Activated gamma-delta T cell treated with anti-CD3 and anti-CD28 coated beads, Interleukin-2, amount 50 U/mL, for 16 hours (primary cell): ENCODE results near the gene IMMP2L.
"Not testable (repeated sequence)": the region's sequence is repeated elsewhere in the genome, so short reads cannot be mapped to it uniquely, and the experiment has no call there.

Experiments used
- DNase-seq: peaks from one replicate; pipeline ENCODE4 v3.0.0-alpha.2; 2020; ENCODE audit warnings: low read depth

Gene IMMP2L

DNA sequence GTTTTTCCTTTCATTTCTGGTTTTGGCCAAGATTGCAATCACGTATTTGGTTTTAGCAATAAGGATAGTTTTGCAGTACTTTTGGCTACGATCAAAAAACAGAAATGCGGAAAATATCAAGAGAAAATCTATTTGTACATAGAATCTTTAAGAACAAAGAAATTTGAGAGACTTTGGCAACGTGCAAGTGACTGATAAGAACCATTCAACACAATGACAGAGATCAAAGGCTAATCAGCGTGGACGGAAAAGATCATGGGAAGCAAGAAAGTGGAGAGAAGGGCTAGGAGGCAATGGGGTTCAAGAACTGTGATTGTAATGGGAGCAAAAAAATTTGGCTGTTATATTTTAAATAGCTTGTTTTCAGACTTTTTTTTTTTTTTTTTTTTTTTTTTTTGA is 487.5 kb downstream of the IMMP2L start:
- DNase-seq, result no peak

DNA sequence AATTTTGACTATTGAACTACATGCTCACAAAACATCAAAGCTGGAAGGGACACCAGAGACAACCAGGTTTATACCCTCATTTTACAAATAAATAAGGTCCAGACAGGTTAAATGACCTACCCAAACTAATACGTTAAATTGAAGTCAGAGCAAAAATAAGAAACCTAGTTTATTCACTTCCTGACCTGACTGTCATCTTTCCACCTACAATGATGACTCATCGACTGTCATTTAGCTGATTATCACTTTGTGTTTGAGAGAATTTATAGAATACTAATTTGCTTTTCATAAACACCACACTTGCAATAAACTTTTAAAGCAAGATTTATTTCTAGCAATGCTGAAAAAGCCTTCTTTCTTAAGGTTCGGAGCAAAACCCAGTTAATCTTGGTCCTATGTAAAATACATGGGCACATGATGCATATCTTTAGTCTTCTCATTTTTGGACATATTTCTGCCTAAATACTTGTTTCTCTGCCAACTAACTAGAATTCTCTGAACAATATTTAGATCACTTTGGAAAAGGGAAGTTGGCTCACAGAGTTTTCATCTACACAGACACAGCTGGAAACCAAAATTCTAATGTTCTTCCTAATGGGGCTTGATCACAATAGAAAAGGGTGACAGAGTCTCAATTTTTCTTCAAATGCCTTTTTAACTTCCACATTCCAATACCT is 488.1 kb downstream of the IMMP2L start:
- no peak for DNase-seq

DNA sequence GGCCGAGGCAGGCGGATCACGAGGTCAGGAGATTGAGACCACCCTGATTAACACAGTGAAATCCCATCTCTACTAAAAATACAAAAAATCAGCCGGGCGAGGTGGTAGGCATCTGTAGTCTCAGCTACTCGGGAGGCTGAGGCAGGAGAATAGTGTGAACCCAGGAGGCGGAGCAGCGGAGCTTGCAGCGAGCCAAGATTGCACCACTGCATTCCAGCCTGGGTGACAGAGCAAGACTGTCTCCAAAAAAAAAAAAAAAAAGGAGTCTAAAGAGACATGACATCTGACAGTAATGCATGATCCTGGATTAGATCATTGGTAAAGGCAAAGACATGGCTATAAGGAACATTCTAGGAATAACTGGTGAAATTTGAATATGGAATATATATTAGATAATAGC is 489.6 kb downstream of the IMMP2L start:
- DNase-seq, result not testable (repeated sequence)

DNA sequence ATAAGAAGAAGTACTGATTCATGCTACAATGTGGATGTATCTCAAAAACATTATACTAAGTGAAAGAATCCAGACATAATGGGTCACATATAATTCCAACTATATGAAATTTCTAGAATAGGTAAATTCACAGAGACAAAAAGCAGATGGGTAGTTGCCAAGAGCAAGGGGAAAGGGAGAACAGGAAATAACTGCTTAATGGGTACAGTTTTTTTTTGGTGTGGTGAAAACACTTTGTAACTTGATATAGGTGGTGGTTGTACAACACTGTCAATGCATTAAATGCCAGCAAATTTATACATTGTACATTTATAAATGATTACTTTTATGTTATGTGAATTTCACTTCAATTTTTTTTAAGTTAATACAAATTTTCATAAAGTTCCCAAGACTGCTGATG is 490.7 kb downstream of the IMMP2L start:
- DNase-seq, result no peak

DNA sequence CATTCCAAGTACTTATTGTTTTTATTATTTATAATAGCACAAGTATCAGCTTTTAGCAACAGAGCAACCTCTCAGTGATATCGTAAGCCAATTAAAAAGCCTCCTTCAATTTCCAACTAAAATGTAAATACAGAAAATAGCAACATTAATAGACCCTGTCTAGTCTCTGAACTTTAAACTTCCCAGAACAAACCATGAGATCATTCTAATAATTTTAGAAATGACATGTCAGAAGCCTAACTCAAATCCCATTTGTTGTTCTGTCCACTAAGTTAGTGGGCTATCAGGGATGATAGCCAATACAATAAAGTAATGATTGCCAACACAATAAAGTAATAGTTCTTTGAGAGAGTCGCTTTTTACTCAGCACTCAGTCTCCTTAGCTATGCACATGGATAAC is 493.7 kb downstream of the IMMP2L start:
- no peak for DNase-seq

DNA sequence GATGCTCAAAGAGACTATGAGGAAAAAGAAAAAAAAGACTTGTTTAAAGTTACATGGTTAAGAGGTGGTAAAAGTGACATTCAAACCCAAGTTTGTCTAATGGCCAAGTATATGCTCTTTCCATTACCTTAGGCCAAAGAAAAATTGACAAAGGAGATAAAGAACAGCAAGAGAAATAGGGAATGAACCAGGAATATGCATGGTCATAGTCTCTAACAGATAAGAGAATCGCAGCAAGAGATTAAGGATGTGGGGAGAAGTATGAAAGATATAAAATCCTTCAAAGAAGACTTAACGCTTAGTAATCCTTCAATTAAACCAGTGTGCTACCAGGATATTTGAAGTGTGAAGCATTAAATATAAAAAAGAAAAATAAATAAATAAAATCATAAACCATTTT is 494.6 kb downstream of the IMMP2L start:
- no peak for DNase-seq

DNA sequence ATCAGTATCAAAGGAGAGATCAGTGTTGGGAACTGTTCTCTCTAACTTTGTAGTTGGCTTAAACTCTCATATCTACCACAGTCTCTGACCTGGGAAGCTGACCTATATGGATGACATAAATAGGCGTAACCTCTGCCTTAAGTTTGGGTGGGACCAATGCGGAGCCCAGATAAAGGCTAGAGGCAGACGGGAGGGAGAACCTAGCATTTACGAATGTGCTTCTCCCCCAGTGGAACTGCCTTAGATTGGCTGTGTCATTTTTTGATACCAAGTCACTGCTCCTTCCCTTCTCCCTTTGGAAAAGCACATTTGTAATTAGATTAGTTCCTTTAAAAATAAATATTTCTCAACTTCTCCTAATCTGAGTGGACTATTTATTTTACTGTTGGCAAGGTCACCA is 495.0 kb downstream of the IMMP2L start:
- DNase-seq, result no peak

DNA sequence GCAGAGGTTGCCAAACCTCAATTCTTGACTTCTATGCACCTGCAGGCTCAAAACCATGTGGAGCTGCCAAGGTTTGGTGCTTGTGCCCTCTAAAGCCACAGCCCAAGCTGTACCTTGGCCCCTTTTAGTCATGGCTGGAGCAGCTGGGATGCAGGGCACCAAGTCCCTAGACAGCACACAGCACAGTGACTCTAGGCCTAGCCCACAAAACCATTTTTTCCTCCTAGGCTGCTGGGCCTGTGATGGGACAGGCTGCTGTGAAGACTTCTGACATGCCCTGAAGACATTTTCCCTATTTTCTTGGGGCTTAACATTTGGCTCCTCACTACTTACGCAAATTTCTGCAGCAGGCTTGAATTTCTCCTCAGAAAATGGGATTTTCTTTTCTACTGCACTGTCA is 499.1 kb downstream of the IMMP2L start:
- no peak for DNase-seq

DNA sequence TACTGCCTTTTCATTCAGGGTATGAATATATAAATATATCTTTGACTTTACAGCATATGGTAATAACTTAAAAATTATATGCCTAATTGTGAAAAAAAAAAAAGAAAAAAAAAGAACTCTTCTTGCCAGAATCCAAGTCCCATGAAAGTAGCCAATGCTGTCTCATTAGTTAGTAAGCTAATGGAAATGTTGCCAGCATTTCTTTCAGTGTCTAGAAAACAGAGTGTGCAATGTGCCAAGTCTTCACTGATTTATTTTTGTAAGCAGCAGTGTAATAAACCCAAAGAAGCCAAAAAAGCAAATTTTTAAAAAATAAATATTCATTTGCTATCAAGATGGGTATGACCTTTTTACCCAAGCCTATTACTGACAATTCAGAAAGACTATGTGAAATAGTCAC is 502.5 kb downstream of the IMMP2L start:
- DNase-seq, result no peak

DNA sequence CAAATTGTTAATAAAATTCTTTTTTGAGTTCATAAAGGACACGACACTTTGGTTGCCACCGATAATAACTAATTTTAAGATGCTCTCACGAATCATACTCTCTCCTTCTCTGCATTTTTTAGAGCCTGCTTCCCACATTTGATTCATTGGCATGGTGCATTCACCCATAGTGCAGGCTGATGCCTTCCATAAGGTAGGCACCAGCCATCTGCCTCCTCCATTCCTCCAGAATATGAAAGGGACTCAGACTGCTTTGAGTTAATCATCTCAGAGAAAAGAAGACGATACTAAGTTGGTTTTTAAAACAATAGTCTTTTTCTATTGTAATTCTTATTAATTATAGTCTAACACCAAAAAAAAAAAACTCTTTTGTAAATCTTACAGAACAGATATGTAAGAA is 505.2 kb downstream of the IMMP2L start:
- DNase-seq, result no peak

DNA sequence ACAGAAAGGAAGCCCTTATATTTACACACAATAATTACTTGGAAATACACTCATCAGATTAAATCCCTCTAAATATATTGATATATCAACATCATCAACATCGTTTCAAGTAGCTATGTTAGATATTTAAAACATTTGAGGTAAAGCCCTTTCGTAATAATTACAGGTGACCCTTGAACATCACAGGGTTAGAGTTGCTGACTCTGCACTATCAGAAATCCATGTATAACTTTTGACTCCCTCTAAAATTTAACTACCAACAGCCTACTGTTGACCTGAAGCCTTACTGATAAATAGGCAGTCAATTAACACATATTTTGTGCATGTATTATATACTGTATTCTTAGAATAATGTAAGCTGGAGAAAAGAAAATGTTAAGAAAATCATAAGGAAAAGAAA is 505.9 kb downstream of the IMMP2L start:
- DNase-seq, result no peak

DNA sequence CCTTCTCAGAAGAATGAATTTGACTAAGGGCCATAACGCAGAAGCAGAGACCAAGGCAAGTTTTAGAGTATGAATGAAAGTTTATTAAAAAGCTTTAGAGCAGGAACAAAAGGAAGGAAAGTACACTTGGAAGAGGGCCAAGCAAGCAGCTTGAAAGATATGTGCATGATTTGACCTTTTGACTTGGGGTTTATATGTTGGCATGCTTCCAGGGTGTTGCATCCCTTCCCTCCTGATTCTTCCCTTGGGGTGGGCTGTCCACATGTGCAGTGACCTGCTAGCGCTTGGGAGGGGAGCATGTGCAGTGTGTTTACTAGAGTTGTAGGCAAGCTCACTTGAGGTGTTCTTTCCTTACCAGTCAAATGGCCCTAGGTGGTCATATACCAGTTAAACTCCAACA is 509.3 kb downstream of the IMMP2L start:
- no peak for DNase-seq

DNA sequence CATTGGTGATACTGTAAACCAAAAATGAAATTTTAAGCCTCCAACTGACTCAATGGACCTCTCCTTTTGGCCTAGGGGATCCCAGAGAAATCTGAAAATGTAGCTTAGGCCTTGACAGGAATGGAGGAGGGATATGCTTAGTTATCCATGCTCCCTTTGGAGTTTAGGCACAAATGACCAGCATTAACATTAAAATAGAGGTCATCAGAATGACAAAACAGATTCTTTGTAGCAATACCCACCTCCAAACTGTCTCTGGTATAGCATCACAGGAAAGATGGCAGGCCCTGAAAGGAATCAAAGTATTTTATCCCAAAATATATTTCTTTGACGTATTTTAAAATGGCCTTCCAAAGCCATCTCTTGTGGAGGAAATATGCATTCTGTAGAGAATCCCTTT is 510.5 kb downstream of the IMMP2L start:
- no peak for DNase-seq

DNA sequence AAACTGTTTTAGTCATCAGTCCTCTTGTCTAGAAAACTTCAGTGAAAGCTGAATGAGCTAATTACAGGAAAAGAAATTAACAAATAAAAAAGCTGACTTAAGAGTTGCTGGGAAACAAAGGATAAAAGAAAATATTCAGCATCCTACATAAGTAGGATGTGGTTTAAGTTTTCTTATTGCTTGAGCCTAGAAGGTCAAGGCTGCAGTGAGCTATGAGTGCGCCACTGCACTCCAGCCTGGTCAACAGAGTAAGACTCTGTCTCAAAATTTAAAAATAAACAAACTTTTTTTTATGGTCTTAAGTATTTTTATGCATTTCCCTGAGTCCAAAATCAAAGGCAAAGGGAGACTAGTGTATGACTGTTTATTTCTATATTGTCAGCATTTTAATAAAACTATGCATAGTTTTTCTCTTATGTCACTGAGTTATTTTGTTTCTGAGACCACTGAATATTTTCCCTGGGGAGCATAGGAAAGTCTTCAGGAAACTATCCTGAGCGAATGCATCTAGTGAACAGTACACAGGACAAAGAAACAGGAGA is 511.3 kb downstream of the IMMP2L start:
- no peak for DNase-seq

DNA sequence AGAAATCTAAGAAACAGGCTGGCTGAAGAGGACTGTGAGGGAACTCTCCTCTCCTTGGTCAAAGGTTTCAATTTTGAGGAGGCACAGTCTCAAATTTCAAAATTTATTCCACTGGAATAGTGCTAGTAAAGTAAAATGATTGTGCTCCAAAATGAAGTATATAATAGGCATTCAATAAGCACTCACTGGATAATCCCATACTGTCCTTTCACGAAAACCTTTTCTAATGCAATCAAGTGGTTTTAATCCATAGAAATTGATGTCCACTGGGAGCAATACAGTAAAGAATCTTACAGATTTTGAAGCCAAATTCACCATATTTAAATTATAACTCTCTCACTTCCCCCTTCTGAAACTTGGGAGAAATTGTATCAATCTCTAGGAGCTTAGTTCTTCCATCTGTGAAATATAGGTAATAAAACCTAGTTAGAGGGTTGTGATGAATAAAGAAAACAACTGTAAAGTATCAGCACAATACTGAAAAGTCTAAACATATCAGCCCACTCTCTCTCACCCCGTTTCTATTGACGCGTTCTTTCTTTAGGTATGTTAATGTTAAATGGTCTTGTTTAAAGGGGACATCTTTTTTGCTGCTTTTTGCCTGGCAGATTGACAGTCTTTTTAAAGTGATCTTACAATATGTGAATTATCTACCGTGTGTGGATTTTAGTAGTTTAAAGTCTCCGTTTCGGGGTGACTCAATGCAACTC is 512.2 kb downstream of the IMMP2L start:
- no peak for DNase-seq

DNA sequence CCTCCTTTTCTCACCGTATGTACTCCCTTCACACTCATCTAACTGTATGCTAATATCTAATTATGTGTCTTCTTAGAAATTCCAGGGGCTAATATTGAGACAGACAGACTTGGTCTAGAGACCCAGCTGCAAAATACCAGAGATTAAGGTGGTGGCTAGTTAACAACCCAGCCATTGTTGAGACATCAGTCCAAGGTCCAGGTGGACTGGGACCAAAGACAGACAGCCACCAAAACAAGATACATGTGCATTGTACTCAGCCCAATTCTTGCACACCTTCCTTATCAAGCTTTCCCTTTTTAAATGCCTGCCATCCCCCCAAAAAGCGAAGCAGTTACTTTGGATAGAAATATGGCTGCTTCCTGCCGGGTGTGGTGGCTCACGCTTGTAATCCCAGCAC is 514.7 kb downstream of the IMMP2L start:
- no peak for DNase-seq

DNA sequence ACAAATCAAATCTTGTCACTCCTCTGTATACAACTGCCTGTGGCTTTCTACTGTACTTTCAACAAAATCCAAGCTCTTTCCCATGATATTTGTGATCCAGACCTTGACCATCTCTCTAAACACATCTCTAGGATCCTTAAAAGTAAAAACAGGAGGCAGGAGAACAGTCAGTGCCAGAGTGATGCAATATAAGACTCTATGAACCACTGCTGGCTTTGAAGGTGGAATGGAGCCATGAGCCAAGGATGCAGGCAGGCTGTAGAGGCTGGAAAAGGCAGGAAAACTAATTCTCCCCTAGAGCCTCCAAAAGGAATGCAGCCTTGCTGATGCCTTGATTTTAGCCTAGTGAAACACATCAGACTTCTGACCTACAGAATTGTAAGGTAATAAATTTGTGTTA is 516.8 kb downstream of the IMMP2L start:
- no peak for DNase-seq

DNA sequence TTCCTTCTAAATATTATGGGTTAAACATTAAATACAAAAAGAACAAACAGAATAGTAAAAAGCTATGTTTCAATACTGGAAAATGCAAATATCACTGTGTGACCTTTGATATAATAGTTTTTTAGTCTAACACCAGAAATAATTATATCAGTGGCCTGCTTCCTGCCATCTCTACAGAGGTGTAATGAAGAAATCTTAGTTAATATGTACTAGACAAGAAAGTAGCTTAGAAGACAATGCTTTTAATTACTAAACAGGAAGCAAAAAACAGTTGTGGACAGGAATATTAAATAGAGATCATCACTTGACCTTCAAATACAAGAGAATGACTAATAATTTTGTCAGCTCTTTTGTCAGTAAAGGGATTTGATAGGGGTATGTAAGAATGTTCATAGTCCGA is 518.7 kb downstream of the IMMP2L start:
- no peak for DNase-seq

DNA sequence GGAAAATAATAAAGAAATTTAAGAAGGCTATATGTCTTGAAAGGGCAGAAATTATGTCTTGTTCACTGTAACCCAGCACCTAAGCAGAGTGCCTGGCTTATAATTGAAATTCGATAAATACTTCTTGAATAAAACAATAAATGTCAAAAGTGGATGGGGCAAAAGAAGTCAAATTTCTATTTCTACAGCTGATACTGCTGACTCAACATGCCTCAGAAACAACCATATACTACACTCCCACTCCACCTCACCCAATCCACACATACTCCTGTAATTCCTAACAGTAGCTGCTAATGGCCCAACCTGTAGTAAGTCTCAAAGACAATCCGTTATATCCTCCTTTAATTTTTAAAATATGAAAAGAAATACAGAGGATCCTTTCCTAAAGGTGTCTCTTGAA is 519.5 kb downstream of the IMMP2L start:
- no peak for DNase-seq

DNA sequence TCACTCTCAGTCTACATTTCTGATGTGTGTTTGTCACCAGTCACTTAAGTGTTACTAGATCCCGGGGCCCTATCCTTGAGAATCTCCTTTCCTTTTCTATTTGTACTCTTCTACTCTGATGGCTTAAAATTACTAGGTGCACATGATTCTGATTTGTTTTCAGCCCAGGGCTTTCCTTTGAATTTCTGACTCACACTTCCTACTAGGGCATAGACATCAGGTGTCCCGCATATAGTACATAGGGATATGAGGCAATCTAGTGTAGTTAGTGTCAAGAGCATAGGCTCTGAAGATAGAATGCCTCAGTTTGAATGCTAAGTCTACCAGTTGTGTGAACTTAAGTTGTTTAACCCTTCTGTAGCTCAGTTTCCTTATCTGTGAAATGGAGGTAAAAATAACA is 520.7 kb downstream of the IMMP2L start:
- no peak for DNase-seq

DNA sequence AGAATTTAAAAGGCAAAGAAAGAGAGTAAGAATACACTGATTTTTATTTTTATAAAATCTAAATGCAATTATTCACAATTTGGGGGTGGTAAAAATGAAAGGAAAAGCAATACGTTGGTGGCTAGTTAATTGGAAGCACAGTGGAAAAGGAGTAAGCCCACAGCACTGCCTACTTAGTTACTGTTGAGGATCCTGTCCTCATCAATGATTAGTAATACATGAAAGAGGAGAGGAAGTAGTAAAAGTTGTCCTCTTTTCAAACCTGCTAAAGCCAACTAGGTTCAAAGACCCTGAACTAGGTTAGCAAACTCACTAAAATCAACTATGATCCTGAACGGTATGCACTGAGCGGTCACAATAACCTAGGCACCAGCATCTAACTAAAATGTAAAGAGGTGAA is 524.1 kb downstream of the IMMP2L start:
- no peak for DNase-seq

DNA sequence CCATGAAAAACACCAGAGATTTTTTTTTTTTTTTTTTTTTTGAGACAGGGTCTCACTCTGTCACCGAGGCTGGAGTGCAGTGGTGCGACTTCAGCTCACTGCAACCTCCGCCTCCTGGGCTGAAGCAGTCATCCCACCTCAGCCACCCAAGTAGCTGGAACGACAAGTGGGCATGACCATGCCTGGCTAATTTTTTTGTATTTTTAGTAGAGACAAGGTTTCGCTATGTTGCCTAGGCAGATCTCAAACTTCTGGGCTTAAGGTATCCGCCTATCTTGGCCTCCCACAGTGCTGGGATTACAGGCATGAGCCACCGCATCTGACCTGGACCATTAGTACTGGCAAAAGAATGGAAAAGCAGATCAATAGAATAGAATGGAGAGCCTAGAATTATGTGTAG is 530.4 kb downstream of the IMMP2L start:
- DNase-seq, result no peak

DNA sequence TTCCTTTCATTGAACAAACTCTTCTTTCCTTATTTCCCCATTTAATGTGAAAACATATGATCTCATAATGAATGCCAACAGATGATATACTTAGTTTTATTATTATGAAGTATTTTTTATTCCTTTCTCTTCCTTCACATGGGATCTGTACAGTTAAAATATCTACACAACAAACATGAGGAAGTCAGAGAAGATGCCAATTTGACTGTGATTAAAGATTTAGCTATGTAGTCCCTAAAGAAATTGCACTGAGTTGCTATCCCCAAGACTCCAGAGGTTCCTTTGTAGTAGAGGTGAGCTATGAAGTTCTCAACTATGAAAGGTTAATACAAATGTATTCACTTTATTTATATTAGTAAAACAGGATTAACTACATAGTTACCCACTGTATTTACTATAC is 532.0 kb downstream of the IMMP2L start:
- DNase-seq, result no peak
